GM21786 (cell line): ENCODE results near the gene PFKFB2.

Experiments
- ATAC-seq: cut with Tn5 transposase; IDR thresholded peaks from one replicate; pipeline ENCODE4 v1.9.1; 2021; ENCODE audit not compliant: unreplicated experiment

PFKFB2 gene

GRCh38 chr1:207063014-207063413 is 9.9 kb downstream of the PFKFB2 start:
- no peak for ATAC-seq

GRCh38 chr1:207064561-207064960 is 11.5 kb downstream of the PFKFB2 start:
- ATAC-seq, result no peak

DNA sequence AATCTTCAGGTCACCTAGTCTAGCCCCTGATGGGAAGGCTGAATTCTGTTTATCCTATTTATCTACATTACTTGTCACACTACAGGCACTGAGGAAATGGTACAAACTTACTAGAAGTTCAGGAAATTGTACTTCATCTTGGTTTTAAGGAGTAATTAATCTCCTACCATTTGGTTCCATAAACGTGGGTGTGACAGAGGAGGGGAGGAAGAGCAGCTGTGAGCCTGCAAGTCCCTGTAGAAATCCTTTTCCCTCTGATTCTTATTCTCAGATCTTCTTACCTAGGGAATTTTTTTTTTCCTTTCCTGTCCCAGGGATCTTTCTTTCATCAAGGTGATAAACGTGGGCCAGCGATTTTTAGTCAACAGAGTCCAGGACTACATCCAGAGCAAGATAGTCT is 14.1 kb downstream of the PFKFB2 start:
- ATAC-seq, result no peak

- ATAC-seq, result no peak
Measured at GRCh38 chr1:207067665-207068064, 14.6 kb downstream of the PFKFB2 start.

- no peak for ATAC-seq
Measured at GRCh38 chr1:207069061-207069460, 16.0 kb downstream of the PFKFB2 start.

DNA sequence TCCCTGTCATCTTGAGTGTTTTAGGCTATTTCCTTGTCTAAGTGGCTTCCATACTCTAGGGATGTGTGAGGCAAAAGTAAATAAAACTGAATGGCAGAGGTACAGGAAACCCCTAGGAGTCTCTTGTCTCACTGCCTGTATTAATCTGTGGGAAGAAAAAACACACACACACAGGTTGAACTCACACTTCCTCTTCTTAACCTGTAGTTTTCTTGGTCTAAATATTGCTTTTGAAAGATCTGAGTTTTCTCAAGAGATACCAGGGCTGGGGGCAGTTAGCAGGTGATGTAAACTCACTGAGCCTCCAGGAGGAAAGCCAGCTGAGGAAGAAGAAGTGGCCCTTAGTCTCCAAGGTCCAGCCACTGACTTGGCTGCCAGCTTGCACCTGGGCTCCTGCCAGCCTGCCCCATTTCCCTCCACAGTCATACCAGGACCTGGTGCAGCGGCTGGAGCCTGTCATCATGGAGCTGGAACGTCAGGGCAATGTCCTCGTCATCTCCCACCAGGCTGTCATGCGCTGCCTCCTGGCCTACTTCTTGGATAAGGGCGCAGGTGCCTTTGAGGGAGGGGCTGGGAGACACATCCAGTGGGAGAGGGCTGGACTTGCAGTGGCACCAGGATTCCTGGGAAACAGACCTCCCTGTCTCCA is 16.9 kb downstream of the PFKFB2 start:
- peak; percentile 88 for ATAC-seq

- ATAC-seq, result no peak
Measured at GRCh38 chr1:207070811-207071210, 17.7 kb downstream of the PFKFB2 start.

DNA sequence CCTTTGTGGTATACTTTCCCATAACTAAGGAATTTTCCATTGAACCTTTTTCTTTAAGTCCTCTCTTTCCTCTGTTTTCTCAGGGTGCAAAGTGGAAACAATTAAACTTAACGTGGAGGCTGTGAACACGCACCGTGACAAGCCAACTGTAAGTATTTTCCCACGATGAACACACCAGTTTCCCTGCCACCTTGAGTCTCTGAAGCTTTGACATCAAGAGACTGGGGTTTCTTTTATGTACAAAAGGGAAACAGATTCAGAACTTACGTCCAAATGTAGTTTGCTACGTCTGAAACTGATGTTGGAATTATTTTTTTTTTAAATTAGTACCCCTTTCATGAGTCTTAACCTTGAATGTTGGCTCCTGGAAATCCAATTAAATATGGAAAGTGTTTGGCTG is 18.4 kb downstream of the PFKFB2 start:
- ATAC-seq, result no peak

GRCh38 chr1:207072233-207072632 is 19.2 kb downstream of the PFKFB2 start:
- no peak for ATAC-seq

GRCh38 chr1:207073906-207074820 is 21.1 kb downstream of the PFKFB2 start:
- ATAC-seq, result no peak

DNA sequence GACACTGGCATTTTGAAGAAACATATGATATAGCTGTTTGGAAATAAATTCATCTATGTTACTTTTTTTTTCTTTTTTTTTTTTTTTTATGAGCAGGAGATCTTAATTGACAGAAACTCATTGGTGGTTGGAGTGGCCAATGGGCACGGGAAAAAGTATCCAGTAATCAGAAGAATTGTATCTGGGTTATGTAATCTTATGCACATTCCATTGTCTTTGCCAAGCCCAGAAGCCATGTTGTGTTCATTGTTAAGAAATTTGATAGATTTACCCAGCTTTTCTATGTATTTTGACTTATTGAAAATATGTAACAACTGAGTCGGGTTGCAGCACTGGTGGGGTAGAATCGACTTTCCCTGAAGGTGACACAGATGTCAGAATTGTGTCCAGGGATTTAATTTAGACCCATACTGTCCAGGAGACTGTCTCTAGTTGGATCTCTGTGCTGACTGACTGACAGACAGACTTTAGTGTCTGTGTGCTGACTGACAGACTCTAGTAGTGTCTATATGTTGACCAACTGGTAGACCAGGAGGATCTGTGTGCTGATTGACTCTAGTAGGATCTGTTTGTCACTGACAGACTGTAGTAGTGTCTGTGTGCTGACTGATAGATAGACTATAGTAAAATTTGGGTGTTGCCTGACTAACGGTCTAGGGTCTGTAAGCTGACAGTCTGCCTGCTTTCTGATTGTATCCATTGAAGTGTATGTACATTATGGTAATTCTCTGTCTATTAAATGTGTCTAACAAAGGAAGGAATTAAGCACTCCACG is 23.3 kb downstream of the PFKFB2 start:
- ATAC-seq, result no peak

- no peak for ATAC-seq
Measured at GRCh38 chr1:207077012-207077411, 23.9 kb downstream of the PFKFB2 start.

GRCh38 chr1:207077470-207078377 is 24.6 kb downstream of the PFKFB2 start:
- no peak for ATAC-seq

DNA sequence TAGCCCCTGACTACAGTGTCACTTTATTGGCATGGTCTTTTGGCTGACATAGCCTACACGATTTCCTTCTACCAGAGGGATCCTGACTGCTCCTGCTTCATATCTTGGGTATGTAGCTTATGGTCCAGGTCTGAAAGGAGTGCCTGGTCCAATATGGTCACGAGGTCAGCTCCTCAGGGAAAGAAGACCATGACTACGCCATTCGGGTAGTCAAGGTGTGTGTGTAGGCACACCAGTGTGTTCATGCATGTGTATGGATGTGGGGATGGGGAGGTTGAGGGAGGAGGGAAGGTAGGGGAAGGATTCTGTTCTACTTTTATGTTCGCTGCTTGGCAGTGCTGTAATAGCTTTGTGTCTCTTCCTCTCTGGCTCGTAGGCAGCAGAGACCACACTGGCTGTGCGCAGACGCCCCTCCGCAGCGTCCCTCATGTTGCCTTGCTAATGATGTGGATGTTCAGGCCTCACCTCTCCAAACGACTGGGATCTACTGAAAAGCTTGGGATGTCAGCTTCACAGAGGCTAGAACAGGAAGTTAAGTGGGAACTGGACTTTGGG is 25.6 kb downstream of the PFKFB2 start:
- no peak for ATAC-seq

DNA sequence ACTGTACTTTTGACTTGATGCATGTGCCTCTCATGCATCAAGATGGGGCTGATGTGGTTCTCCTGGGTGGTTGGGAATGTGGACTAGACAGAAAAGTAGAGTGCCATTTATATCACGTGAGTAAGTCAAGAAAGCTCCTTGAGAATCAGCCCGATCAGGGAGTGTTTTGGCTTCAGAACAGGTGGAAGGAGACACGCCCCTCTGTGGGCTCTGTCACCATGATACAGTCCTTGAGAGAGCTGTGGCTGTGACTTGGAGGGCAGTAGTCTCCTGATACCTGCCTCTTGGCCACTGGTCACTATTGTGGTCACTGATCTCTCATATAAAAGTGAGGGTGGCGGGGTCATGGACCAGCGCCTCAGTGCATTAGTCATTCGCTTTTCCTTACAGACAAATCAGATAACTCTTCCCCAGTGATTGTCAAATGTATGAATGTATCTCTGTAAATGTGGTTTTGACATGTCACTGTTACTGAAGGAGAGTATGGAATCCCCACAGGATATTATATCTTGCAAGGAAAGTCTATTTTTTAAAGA is 26.7 kb downstream of the PFKFB2 start:
- no peak for ATAC-seq

DNA sequence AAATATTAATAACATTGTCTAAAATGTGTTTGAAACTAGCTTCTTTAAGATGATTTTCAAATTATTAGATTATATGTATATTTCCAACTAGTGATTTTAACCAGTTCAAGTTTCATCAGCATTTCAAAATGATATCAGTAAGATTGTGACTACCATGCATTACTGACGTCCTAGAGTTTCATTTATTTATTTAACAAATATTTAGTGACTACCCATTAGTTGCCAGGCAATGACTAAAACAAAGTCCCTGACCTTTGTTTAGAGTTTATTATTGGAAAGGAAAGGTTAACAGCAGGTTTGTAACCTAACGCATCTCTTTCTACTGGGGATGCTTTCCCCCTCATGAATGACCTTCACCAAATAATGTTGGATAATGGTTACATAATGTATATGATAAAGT is 28.0 kb downstream of the PFKFB2 start:
- ATAC-seq, result no peak

GRCh38 chr1:207081806-207082205 is 28.7 kb downstream of the PFKFB2 start:
- no peak for ATAC-seq

DNA sequence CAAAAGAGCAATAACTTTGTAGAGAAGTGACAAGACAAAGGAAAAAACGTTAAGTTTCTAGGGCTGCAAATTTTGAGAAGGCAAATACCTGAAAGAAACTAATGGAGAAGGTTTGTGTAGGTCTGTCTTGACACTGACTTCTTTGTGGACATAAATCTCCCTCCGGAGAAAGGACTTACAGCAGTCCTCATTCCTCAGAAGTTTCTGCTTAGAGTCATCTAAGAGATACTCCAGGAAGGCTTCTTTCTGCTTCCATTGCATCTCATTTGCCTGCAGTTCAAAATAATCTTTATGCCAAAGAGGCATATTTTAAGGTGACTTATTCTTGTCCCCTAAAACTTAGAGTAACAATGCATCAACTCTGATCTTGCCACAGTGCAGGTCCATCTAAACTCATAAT is 31.2 kb downstream of the PFKFB2 start:
- no peak for ATAC-seq

- peak; percentile 69 for ATAC-seq
Measured at GRCh38 chr1:207084701-207085180, 31.7 kb downstream of the PFKFB2 start.

DNA sequence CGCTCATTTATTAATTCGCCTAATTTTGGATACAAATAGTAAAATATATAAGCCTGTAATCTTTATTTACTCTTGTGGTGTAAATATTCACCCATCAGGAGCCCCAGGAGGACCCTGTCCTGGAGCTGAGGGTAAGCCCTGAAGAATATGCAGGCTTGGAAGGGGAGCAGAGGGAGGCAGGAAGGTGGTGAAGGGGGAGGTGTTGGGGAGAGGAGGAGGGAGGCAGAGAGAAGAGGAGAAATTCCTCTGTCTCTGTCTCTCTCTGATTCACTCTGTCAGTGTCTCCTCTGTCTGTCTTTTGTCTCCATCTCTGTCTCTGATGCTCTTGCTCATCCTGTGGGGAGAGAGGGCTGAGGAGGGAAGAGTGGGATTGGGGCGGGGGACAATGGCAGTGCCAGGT is 32.8 kb downstream of the PFKFB2 start:
- ATAC-seq, result no peak
